Fibroblast of lung (primary cell): ENCODE data around the gene OR1N2. TPM values are rescaled to one million over a fixed set of nuclear protein-coding genes. Genes with fewer than 3 reads are reported as not detected.
"Not testable (repeated sequence)": the region's sequence is repeated elsewhere in the genome, so short reads cannot be mapped to it uniquely, and the experiment has no call there.

Experiments used
- DNase-seq, 2 donors: peaks; one replicate each; pipeline versions ENCODE4 v3.0.0 to v3.0.0-alpha.2; 2010; ENCODE audit warnings: low read depth in 2 of 2
- H2AFZ ChIP-seq: 2 replicates; pipeline ENCODE4 v1.5.1; 2012; ENCODE audit warnings: low read length, control low read depth, inconsistent platforms
- H3K27ac ChIP-seq: 2 replicates; pipeline ENCODE4 v1.5.1; 2011; ENCODE audit warnings: low read length, control low read depth; ENCODE audit not compliant: insufficient read depth
- H3K27me3 ChIP-seq: 2 replicates; pipeline ENCODE4 v1.5.1; 2011; ENCODE audit warnings: mild to moderate bottlenecking, low read length; ENCODE audit not compliant: control insufficient read depth, insufficient read depth
- H3K36me3 ChIP-seq: 2 replicates; pipeline ENCODE4 v1.5.1; 2011; ENCODE audit warnings: low read length; ENCODE audit not compliant: control insufficient read depth, insufficient read depth
- H3K4me1 ChIP-seq: 2 replicates; pipeline ENCODE4 v1.5.1; 2011; ENCODE audit warnings: low read length; ENCODE audit not compliant: control insufficient read depth, insufficient read depth; ENCODE audit errors: extremely low read depth
- H3K4me2 ChIP-seq: 2 replicates; pipeline ENCODE4 v1.5.1; 2011; ENCODE audit warnings: low read length, control low read depth; ENCODE audit not compliant: insufficient read depth; ENCODE audit errors: extremely low read depth
- H3K4me3 ChIP-seq, 4 experiments: fragments of 200-600 bp in 1 of 4; sonication (generic) in 1 of 4; replicated peaks in 1 of 4; 2 replicates each; pipeline ENCODE4 v1.5.1; 2011 to 2016; ENCODE audit warnings: low read length in 4 of 4, low read depth in 3 of 4, mild to moderate bottlenecking in 3 of 4, control low read depth in 2 of 4, inconsistent platforms in 1 of 4, mixed read lengths in 1 of 4; ENCODE audit not compliant: insufficient read depth in 1 of 4; ENCODE audit errors: control extremely low read depth in 1 of 4
- H3K79me2 ChIP-seq: 2 replicates; pipeline ENCODE4 v1.5.1; 2012; ENCODE audit warnings: mild to moderate bottlenecking, low read length, inconsistent platforms; ENCODE audit not compliant: control insufficient read depth, insufficient read depth
- H3K9ac ChIP-seq: 2 replicates; pipeline ENCODE4 v1.5.1; 2011; ENCODE audit warnings: mild to moderate bottlenecking, low read length, control low read depth; ENCODE audit not compliant: insufficient read depth
- H3K9me3 ChIP-seq: 2 replicates; pipeline ENCODE4 v1.5.1; 2012; ENCODE audit warnings: low read depth, low read length; ENCODE audit not compliant: control insufficient read depth, insufficient read depth
- H4K20me1 ChIP-seq: 2 replicates; pipeline ENCODE4 v1.5.1; 2011; ENCODE audit warnings: low read length; ENCODE audit not compliant: control insufficient read depth, insufficient read depth; ENCODE audit errors: extremely low read depth
- CTCF ChIP-seq, 2 donors: IDR thresholded peaks in 1 of 2; conservative IDR thresholded peaks in 1 of 2; 1 replicate in 1 of 2; 2 replicates in 1 of 2; pipeline ENCODE4 v1.5.1; 2011 to 2012; ENCODE audit warnings: low read length in 2 of 2, control low read depth in 1 of 2, inconsistent platforms in 1 of 2, low read depth in 1 of 2, mild to moderate bottlenecking in 1 of 2
- EZH2 ChIP-seq: IDR thresholded peaks from 2 replicates; pipeline ENCODE4 v1.5.1; 2012; ENCODE audit warnings: low read length, control low read depth, mild to moderate bottlenecking; ENCODE audit errors: missing control alignments
- polyA plus RNA-seq, 2 donors: library from polyadenylated mRNA; depleted of rRNA in 1 of 2; stranded (reverse) in 1 of 2; unstranded in 1 of 2; fragments of >200 nt; gene quantifications; 2 replicates each; pipeline ENCODE4 v1.2.1, GENCODE V29; 2011 to 2012; ENCODE audit warnings: missing spikeins in 1 of 2
- total RNA-seq: library from RNA; depleted of rRNA; stranded (reverse); fragments of >200 nt; gene quantifications from 2 replicates; pipeline ENCODE4 v1.2.1, GENCODE V29; 2014

The OR1N2 gene
- total and polyA plus RNA-seq, 2 donors (not counting 1 experiment from before 2014, with no cell fraction given) = not detected

DNA sequence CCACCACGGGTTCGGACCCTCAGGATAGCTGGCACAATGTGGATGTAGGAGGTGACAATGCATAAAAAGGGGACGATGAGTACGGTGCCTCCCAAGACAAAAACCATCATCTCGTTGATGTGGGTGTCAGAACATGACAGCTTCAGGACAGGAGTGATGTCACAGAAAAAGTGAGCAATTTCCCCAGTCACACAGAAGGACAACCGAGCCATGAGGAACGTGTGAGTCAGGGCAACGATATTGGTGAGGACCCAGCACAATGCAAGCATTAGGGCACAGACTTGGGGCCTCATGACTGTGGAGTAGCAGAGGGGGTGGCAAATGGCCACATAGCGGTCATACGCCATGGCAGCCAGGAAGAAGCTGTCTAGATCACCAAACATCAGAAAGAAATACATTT is 26.3 kb upstream of the OR1N2 start:
- no peak overlapping the region for H2AFZ ChIP-seq
- H4K20me1 ChIP-seq = no peaks in the 10 kb centered on the region
- DNase-seq = no peak
- H3K27ac ChIP-seq = no peak overlapping the region
- no peaks in the 10 kb centered on the region for H3K79me2 ChIP-seq
- no peak overlapping the region for H3K9ac ChIP-seq
- no peaks in the 10 kb centered on the region for H3K27me3 ChIP-seq
- H3K9me3 ChIP-seq = no peaks in the 10 kb centered on the region
- no peak overlapping the region for H3K4me3 ChIP-seq
- H3K36me3 ChIP-seq = no peaks in the 10 kb centered on the region
- H3K4me1 ChIP-seq = no peaks in the 10 kb centered on the region
- no peak overlapping the region for H3K4me2 ChIP-seq
- no peak for TF ChIP-seq CTCF (conservative IDR thresholded peaks at IDR 0.05 in 1 of 2, IDR thresholded peaks at IDR 0.05 in 1 of 2; ENCODE audit: low read depth in 1 of 2, low read length in 2 of 2)
- TF ChIP-seq EZH2 = no peak

DNA sequence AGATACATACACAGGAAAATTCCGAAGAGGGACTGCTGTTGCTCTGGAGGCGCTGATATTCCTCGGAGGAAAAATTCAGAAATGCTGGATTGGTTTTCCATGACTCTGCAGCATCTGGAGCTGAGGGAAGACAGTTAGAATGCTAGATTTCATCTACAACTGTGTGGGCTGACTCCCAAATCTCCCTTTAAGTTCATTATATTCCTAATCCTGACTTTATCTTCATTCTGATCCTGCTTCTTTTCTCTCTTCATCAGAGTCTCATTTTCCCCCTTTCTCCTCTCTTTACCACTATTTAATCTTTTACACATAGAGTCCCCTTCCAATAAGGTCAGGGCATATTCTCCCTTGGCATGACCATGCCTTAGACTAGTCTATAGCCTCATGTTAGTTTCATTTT is 25.7 kb upstream of the OR1N2 start, which contains the start of gene OR1N1:
TSS of gene OR1N1 (minus strand) at position 101 of the 400 bp plus-strand sequence. CDS start at position 101, 0 bp downstream.
- H3K27me3 ChIP-seq = no peaks in the 10 kb centered on the region
- no peak for TF ChIP-seq CTCF (conservative IDR thresholded peaks at IDR 0.05 in 1 of 2, IDR thresholded peaks at IDR 0.05 in 1 of 2; ENCODE audit: low read depth in 1 of 2, low read length in 2 of 2)
- TF ChIP-seq EZH2 = no peak
- no peaks in the 10 kb centered on the region for H3K9me3 ChIP-seq
- H3K4me1 ChIP-seq = no peaks in the 10 kb centered on the region
- H2AFZ ChIP-seq = no peak within 1 kb of the TSS
- no peak within 1 kb of the TSS for H3K27ac ChIP-seq
- H3K79me2 ChIP-seq = no peaks in the 10 kb centered on the region
- H4K20me1 ChIP-seq = no peaks in the 10 kb centered on the region
- no peak for DNase-seq
- H3K4me3 ChIP-seq = no peak within 1 kb of the TSS
- H3K9ac ChIP-seq = no peak within 1 kb of the TSS
- H3K36me3 ChIP-seq = no peaks in the 10 kb centered on the region
- H3K4me2 ChIP-seq = no peak within 1 kb of the TSS

GRCh38 chr9:122531157-122531556 is 21.8 kb upstream of the OR1N2 start:
- not testable (repeated sequence) for H3K27me3 ChIP-seq, H3K79me2 ChIP-seq, H3K27ac ChIP-seq, H4K20me1 ChIP-seq, DNase-seq, H3K4me1 ChIP-seq, H3K36me3 ChIP-seq, H2AFZ ChIP-seq, H3K9me3 ChIP-seq, H3K9ac ChIP-seq, H3K4me2 ChIP-seq, H3K4me3 ChIP-seq
